Stimulated activated naive CD4-positive, alpha-beta T cell (primary cell): ENCODE results near the gene CYSTM1.
A peak's percentile ranks its signal among the peaks of the same experiment; 100 is the strongest.
"Not testable (repeated sequence)": the region's sequence is repeated elsewhere in the genome, so short reads cannot be mapped to it uniquely, and the experiment has no call there.

Source experiments
- DNase-seq, 6 experiments: peaks; one replicate each; lab custom pipeline; 2025; lab: John Stamatoyannopoulos, UW

CYSTM1 gene

GRCh38 chr5:140150201-140150600, 24.8 kb upstream of the CYSTM1 start:
- DNase-seq, result no peak

GRCh38 chr5:140151144-140152021, 23.6 kb upstream of the CYSTM1 start:
- no peak for DNase-seq

- no peak for DNase-seq
These were observed 22.7 kb upstream of the CYSTM1 start for GRCh38 chr5:140152022-140152999.

GRCh38 chr5:140153255-140153654, 21.7 kb upstream of the CYSTM1 start:
- no peak for DNase-seq

- no peak for DNase-seq
These were observed 21.1 kb upstream of the CYSTM1 start for GRCh38 chr5:140153905-140154304.

- DNase-seq, result not testable (repeated sequence)
These were observed 20.1 kb upstream of the CYSTM1 start for GRCh38 chr5:140154710-140155381.

- DNase-seq, result peak; percentile 65 to 87 (median 80)
These were observed 17.8 kb upstream of the CYSTM1 start for GRCh38 chr5:140157032-140157781.

GRCh38 chr5:140159014-140159927, 15.7 kb upstream of the CYSTM1 start:
- no peak for DNase-seq

- no peak for DNase-seq
These were observed 12.7 kb upstream of the CYSTM1 start for GRCh38 chr5:140162275-140162674.

- DNase-seq, result no peak
These were observed 12.2 kb upstream of the CYSTM1 start for GRCh38 chr5:140162781-140163180.

- no peak for DNase-seq
These were observed 9.7 kb upstream of the CYSTM1 start for GRCh38 chr5:140165101-140165922.

GRCh38 chr5:140165923-140166270, 9.1 kb upstream of the CYSTM1 start:
- DNase-seq, result no peak

- DNase-seq, result no peak
These were observed 8.1 kb upstream of the CYSTM1 start for GRCh38 chr5:140166911-140167310.

- no peak for DNase-seq
These were observed 6.6 kb upstream of the CYSTM1 start for GRCh38 chr5:140168371-140168770.

GRCh38 chr5:140169410-140169809, 5.6 kb upstream of the CYSTM1 start:
- no peak for DNase-seq

GRCh38 chr5:140172483-140172882, 2.5 kb upstream of the CYSTM1 start:
- DNase-seq, result no peak

- DNase-seq, result no peak
These were observed 974 bp upstream of the CYSTM1 start for GRCh38 chr5:140174014-140174413.

GRCh38 chr5:140175367-140176030, 511 bp downstream of the CYSTM1 start:
- peak; percentile 36 to 78 (median 62) for DNase-seq

GRCh38 chr5:140176031-140176387, 1.0 kb downstream of the CYSTM1 start:
- no peak for DNase-seq
